ENCODE measurements around the gene TIGD6. TPM values are rescaled to one million over a fixed set of nuclear protein-coding genes. Genes with fewer than 3 reads are reported as not detected.

TIGD6 gene
- total RNA-seq, 1 experiment from 2014 or later = 2.1 TPM

DNA sequence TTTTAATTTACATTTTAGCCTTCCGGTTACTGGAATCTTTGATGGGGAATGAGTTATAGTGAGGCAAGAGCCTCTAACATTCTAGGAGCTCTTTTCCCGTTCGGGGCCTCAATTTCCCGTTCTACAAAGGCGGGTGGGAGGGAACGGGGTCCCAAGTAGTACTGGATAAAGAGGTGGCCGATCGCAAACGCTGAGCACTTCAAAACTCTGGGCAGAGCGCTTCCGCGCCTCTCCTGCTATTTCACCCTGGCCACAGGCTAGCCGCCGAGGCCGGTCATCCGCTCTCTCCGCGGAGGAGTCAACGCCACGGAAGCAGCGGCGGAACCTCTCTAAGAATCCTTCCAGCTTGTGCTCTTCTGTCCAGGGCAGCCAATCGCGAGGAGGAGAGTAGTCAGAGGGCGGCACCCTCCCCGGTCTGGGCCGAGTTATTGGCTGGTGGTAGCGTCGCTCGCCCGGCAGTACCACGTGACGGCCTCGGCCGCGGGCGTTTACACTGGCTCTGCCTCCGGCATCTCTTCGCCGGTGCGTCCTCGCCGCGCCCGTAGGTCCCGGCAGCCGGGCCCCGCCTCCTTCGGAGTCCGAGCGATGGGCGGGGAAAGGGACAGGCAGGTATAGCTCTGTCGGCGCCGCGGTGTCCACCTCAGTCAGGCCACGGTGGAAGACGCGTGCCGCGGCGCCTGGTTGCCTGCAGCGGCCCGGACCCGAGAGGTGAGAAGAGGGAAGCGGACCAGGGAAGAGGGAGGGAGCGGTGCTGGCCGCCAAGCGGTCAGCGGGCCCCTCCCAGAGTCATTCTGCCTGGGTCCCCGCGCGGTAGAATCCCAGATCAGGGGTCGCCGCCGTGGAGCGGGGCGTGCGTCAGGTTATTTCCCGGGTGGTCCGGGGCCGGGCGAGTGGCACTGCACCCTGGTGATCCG lies 39.9 kb downstream of the TIGD6 start, which contains the start of gene SLC26A2 (continued):
- TF ChIP-seq CBX3 (IDR thresholded peaks at IDR 0.05; ENCODE audit: low read depth) = peak; percentile 79; the same call in 1 of the 2 replicates
- no peak for TF ChIP-seq EGR1 (IDR thresholded peaks at IDR 0.05; ENCODE audit: low read depth)

DNA sequence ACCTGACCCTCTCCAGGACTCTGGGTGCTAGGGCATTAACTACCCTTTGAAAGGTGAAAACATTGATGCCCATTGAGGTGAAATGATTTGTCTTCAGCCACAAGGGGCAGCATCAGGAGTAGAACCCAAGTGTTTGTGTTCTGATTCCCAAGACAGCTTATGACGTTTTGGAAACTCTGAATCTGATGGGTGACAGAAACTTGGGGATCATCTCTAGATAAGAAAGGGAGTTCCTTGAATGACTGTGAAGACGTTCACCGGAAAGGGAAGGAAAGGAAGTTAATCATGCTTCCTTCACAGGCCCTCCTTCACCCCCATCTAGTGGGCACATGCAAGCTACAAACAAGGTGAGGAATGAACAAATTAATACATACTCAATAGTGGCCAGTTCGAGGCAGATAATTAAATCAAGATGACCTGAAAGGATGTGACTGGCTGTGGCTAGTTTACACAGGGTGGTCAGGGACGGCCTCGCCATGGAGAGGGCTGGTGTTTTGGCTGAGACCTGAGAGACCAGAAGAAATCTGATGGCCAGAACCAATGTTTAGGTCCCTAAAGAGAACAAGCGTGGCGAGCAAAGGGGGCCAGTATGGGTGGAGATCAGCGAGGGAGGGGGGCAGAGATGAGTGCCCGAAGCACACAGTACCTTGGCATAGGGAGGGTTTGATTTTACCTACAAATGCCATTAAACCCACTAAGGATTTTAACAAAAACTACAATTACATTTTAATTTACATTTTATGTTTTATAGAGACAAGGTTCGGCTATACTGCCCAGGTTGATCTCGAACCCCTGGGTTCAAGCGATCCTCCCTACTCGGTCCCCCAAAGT lies 40.8 kb downstream of the TIGD6 start:
- peak overlapping the region; percentile 52 for H3K27ac ChIP-seq (ENCODE audit: low read depth, low read length)
- BruUV-seq (replicated peaks) = no TSS peak
- POLR2A ChIA-PET = interaction anchor here (0.7 to 1.6 kb wide), 14 partner anchors 8 to 131 kb away, joined by 3 to 6 read pairs (median 3); partner anchors contain the start of genes HMGXB3 and TIGD6

More for the DNA sequence above, 40.8 kb downstream of the TIGD6 start:
- Histone ChIP-seq H3K9me3 (ENCODE audit: control insufficient read depth in 1 of 2, insufficient read depth in 1 of 2, low read depth in 1 of 2, low read length in 2 of 2) (no peaks in the 10 kb centered on the region), H3K9ac (ENCODE audit: low read length) (peak overlapping the region; percentile 73), H4K20me1 (ENCODE audit: insufficient read depth) (no peaks in the 10 kb centered on the region), H3K9me2 (ENCODE audit: insufficient read depth) (no peaks in the 10 kb centered on the region), H3K79me2 (ENCODE audit: insufficient read depth, low read length) (0 out of 2 replicates have a peak, but pooled peaks cover 2% of the 10 kb centered on the region), H3K36me3 (ENCODE audit: control insufficient read depth in 1 of 2, insufficient read depth in 2 of 2, low read length in 2 of 2) (no peaks in the 10 kb centered on the region), H3K4me1 (ENCODE audit: control insufficient read depth in 1 of 2, insufficient read depth in 2 of 2, low read length in 2 of 2) (peaks cover 8 to 27% of the 10 kb centered on the region in 2 experiments), H3K4me2 (ENCODE audit: low read length) (peak overlapping the region; percentile 97), H3K27me3 (ENCODE audit: insufficient read depth, low read length) (no peaks in the 10 kb centered on the region), H2AFZ (ENCODE audit: low read depth, low read length, poor library complexity, severe bottlenecking) (peak overlapping the region; percentile 69), H3K4me3 (replicated peaks in 1 of 2; ENCODE audit: low read depth in 1 of 2, low read length in 2 of 2) (peak overlapping the region; percentile 74)
- RAD21 ChIA-PET (ENCODE audit: low non-redundant PET in 1 of 2, low total read pairs in 2 of 2, uncharacterized antibody in 2 of 2, unreplicated experiment in 2 of 2) = interaction anchor here (0.6 to 1.0 kb wide), 3 partner anchors 31 to 126 kb away, joined by 3 to 4 read pairs (median 3); no protein-coding TSS in a partner anchor
- no peak for TF ChIP-seq EZH2phosphoT487 (IDR thresholded peaks at IDR 0.05; ENCODE audit: borderline replicate concordance)
- peak; percentile 57 for TF ChIP-seq RAD21 (IDR thresholded peaks at IDR 0.05; ENCODE audit: low read depth)
- TF ChIP-seq MAX (IDR thresholded peaks at IDR 0.05) = peak; percentile 59; the same call in 1 of the 2 replicates
- TF ChIP-seq JUND (IDR thresholded peaks at IDR 0.05) = 0 out of 2 replicates have a peak, but pooled peaks have one; percentile 8
- TF ChIP-seq ZNF274 (IDR thresholded peaks at IDR 0.05; ENCODE audit: low read depth, low read length) = no peak
- 0 out of 2 replicates have a peak, but pooled peaks have one; percentile 14 for TF ChIP-seq SRF (IDR thresholded peaks at IDR 0.05; ENCODE audit: low read depth)
- TF ChIP-seq, protein P1, sequence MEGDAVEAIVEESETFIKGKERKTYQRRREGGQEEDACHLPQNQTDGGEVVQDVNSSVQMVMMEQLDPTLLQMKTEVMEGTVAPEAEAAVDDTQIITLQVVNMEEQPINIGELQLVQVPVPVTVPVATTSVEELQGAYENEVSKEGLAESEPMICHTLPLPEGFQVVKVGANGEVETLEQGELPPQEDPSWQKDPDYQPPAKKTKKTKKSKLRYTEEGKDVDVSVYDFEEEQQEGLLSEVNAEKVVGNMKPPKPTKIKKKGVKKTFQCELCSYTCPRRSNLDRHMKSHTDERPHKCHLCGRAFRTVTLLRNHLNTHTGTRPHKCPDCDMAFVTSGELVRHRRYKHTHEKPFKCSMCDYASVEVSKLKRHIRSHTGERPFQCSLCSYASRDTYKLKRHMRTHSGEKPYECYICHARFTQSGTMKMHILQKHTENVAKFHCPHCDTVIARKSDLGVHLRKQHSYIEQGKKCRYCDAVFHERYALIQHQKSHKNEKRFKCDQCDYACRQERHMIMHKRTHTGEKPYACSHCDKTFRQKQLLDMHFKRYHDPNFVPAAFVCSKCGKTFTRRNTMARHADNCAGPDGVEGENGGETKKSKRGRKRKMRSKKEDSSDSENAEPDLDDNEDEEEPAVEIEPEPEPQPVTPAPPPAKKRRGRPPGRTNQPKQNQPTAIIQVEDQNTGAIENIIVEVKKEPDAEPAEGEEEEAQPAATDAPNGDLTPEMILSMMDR (IDR thresholded peaks at IDR 0.05 in 2 of 3, conservative IDR thresholded peaks at IDR 0.05 in 1 of 3; ENCODE audit: borderline replicate concordance in 1 of 3, insufficient read depth in 1 of 3, low read depth in 2 of 3, low read length in 2 of 3) = peak; percentile 68 to 94 (median 84)
- TF ChIP-seq TCF7L2 (IDR thresholded peaks at IDR 0.05; ENCODE audit: borderline replicate concordance, extremely low read depth, insufficient read depth, insufficient read length) = no peak
- TF ChIP-seq CEBPB (IDR thresholded peaks at IDR 0.05; ENCODE audit: low read depth) = no peak
- TF ChIP-seq POLR2A (IDR thresholded peaks at IDR 0.05; ENCODE audit: borderline replicate concordance, extremely low read depth, insufficient read depth, insufficient read length) = no peak
- peak; percentile 71 for TF ChIP-seq CBX3 (IDR thresholded peaks at IDR 0.05; ENCODE audit: low read depth)
- peak; percentile 53; the same call in 1 of the 2 replicates for TF ChIP-seq FOSL1 (IDR thresholded peaks at IDR 0.05; ENCODE audit: low read depth)
- no peak; the same call in 1 of the 2 replicates for TF ChIP-seq POLR2AphosphoS5 (IDR thresholded peaks at IDR 0.05; ENCODE audit: low read depth, low read length)
- ATAC-seq (peak; percentile 28), DNase-seq (ENCODE audit: low read depth, low spot score) (peak; percentile 87)
- intact Hi-C loops (cut with micrococcal nuclease) = no loop called here
- CTCF ChIA-PET = interaction anchor here (0.7 to 3.4 kb wide), 15 partner anchors 8 to 327 kb away, joined by 3 to 26 read pairs (median 5); no protein-coding TSS in a partner anchor

Measured in HCT116 (cell line).